GM12873 (cell line): ENCODE data around the gene SIVA1.

Experiments used
- CTCF ChIP-seq: IDR thresholded peaks from 2 replicates; pipeline ENCODE4 v1.5.1; 2012; ENCODE audit warnings: low read depth, mild to moderate bottlenecking, moderate library complexity, low read length, control low read depth; ENCODE audit not compliant: insufficient read depth; ENCODE audit errors: missing control alignments

SIVA1 gene

GRCh38 chr14:104768437-104769323, 15.7 kb downstream of the SIVA1 start:
- peak; percentile 93 for TF ChIP-seq CTCF

GRCh38 chr14:104769324-104770071, 16.6 kb downstream of the SIVA1 start:
- no peak for TF ChIP-seq CTCF

- TF ChIP-seq CTCF = no peak
These were observed 17.2 kb downstream of the SIVA1 start for GRCh38 chr14:104770072-104770579.

GRCh38 chr14:104770851-104771272, 17.9 kb downstream of the SIVA1 start:
- TF ChIP-seq CTCF = peak; percentile 85

GRCh38 chr14:104771374-104771773, 18.4 kb downstream of the SIVA1 start:
- TF ChIP-seq CTCF = no peak

- no peak for TF ChIP-seq CTCF
These were observed 19.2 kb downstream of the SIVA1 start for GRCh38 chr14:104771918-104772706.
